Caco-2 (cell line): ENCODE measurements around the gene MICOS13. TPM values are rescaled to one million over a fixed set of nuclear protein-coding genes. Genes with fewer than 3 reads are reported as not detected.

Source experiments
- BruUV-seq: library from RNA; stranded (reverse); fragments of 400-500 nt; replicated peaks from 2 replicates; lab custom pipeline; 2021; lab: Mats Ljungman, UMichigan
- CTCF ChIA-PET: fragments of 300-600 bp; sonication (Branson Sonifier 250); formaldehyde crosslinking; loops from one replicate; lab custom pipeline; 2022; ENCODE audit warnings: antibody characterized with exemption; lab: Charles Lee
- POLR2A ChIA-PET: fragments of 300-600 bp; sonication (Branson Sonifier 250); formaldehyde crosslinking; loops from one replicate; lab custom pipeline; 2022; ENCODE audit warnings: antibody characterized with exemption; lab: Charles Lee
- DNase-seq, 2 experiments: peaks; one replicate each; pipeline versions ENCODE4 v3.0.0 to v3.0.0-alpha.2; 2020 to 2022
- H3K27me3 ChIP-seq: replicated peaks from 2 replicates; pipeline ENCODE4 v1.6.0; 2011; ENCODE audit warnings: low read length; ENCODE audit not compliant: control insufficient read depth, insufficient read depth
- H3K36me3 ChIP-seq: 2 replicates; pipeline ENCODE4 v1.5.1; 2011; ENCODE audit warnings: low read length; ENCODE audit not compliant: control insufficient read depth, insufficient read depth
- H3K4me1 ChIP-seq: fragments of 250-450 bp; sonication (Bioruptor Pico); 2 replicates; pipeline ENCODE4 v1.5.1; 2020; ENCODE audit warnings: mild to moderate bottlenecking
- H3K4me3 ChIP-seq: 2 replicates; pipeline ENCODE4 v1.5.1; 2011; ENCODE audit warnings: low read depth, mild to moderate bottlenecking, control low read depth, low read length
- H3K9me3 ChIP-seq: fragments of 250-450 bp; sonication (Bioruptor Pico); 2 replicates; pipeline ENCODE4 v1.5.1; 2020; ENCODE audit warnings: mild to moderate bottlenecking, moderate library complexity
- H3K27ac Mint-ChIP-seq: one replicate; pipeline ENCODE4 v1.8.0; 2022; ENCODE audit warnings: mixed read lengths; ENCODE audit not compliant: unreplicated experiment
- H3K27me3 Mint-ChIP-seq: one replicate; pipeline ENCODE4 v1.8.0; 2022; ENCODE audit warnings: mixed read lengths; ENCODE audit not compliant: insufficient read depth, unreplicated experiment
- H3K36me3 Mint-ChIP-seq: one replicate; pipeline ENCODE4 v1.8.0; 2022; ENCODE audit warnings: mild to moderate bottlenecking, mixed read lengths; ENCODE audit not compliant: insufficient read depth, unreplicated experiment
- H3K4me1 Mint-ChIP-seq: one replicate; pipeline ENCODE4 v1.8.0; 2022; ENCODE audit warnings: low read depth, mixed read lengths; ENCODE audit not compliant: unreplicated experiment
- H3K4me3 Mint-ChIP-seq: one replicate; pipeline ENCODE4 v1.8.0; 2022; ENCODE audit warnings: mild to moderate bottlenecking, moderate library complexity, mixed read lengths; ENCODE audit not compliant: unreplicated experiment
- H3K9me3 Mint-ChIP-seq: one replicate; pipeline ENCODE4 v1.8.0; 2022; ENCODE audit warnings: mixed read lengths; ENCODE audit not compliant: unreplicated experiment
- CTCF ChIP-seq, 2 experiments: fragments of 200-600 bp in 1 of 2; IDR thresholded peaks; 1 replicate in 1 of 2; 2 replicates in 1 of 2; pipeline versions ENCODE4 v1.5.1 to v1.8.0; 2011 to 2022; ENCODE audit warnings: antibody characterized with exemption in 1 of 2, control low read depth in 1 of 2, inconsistent platforms in 1 of 2, low read depth in 1 of 2, low read length in 1 of 2, mild to moderate bottlenecking in 1 of 2, moderate library complexity in 1 of 2; ENCODE audit not compliant: insufficient read depth in 1 of 2, severe bottlenecking in 1 of 2, unreplicated experiment in 1 of 2
- intact Hi-C: fragments of 100-400 bp; cut with micrococcal nuclease; formaldehyde crosslinking; loops from one replicate; pipeline ENCODE4 v1.10.0; 2022; ENCODE audit not compliant: unreplicated experiment
- total RNA-seq: library from RNA; stranded (reverse); gene quantifications from 2 replicates; pipeline ENCODE4 v1.2.3, GENCODE V29; 2022

The MICOS13 gene
- total RNA-seq, 1 experiment from 2014 or later, result 43.1 TPM

DNA sequence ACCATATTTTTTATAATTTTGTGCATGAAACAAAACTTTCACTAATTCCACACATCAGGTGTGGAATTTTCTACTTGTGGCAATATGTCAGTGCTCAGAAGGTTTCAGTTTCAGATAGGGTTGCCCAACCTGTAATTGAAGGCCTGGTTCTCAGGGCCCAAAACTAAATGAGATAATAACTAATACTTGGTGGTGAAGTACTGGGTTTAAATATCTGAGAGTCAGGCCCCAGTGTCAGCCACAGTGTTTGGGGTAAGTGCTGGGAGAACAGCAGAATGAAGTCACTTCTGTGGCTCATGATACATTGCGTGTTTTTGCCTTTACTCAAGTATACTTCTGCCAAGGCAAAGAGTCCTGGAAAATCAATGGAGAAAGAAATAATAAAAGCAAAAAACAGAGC, 51.9 kb downstream of the MICOS13 start:
- H3K9me3 Mint-ChIP-seq, result no peaks in the 10 kb centered on the region
- intact Hi-C loops, result no loop called here
- no peak overlapping the region for H3K4me3 ChIP-seq
- 0 out of 2 replicates have a peak, but pooled peaks cover 3% of the 10 kb centered on the region for H3K4me1 ChIP-seq
- peaks cover 35% of the 10 kb centered on the region for H3K4me1 Mint-ChIP-seq
- no peak for DNase-seq
- peaks cover 5% of the 10 kb centered on the region for H3K36me3 ChIP-seq
- no peaks in the 10 kb centered on the region for H3K27me3 Mint-ChIP-seq
- peaks cover 73% of the 10 kb centered on the region for H3K36me3 Mint-ChIP-seq
- no peak overlapping the region for H3K4me3 Mint-ChIP-seq
- no peaks in the 10 kb centered on the region for H3K9me3 ChIP-seq
- POLR2A ChIA-PET, result no interaction called here
- no peak overlapping the region for H3K27ac Mint-ChIP-seq
- TF ChIP-seq CTCF (IDR thresholded peaks at IDR 0.05; ENCODE audit: insufficient read depth in 1 of 2, low read depth in 1 of 2, low read length in 1 of 2, severe bottlenecking in 1 of 2, unreplicated experiment in 1 of 2), result no peak
- no TSS peak for BruUV-seq
- CTCF ChIA-PET, result no interaction called here
- H3K27me3 ChIP-seq, result no peaks in the 10 kb centered on the region

Other genes starting within 250 kb of the MICOS13 start
- not detected in 2 replicates for gene ZNRF4, start 225.1 kb downstream of the MICOS13 start, total RNA-seq
- gene TINCR, start 112.6 kb downstream of the MICOS13 start, total RNA-seq, result 3.8 and 4.1 TPM in 2 replicates
- 81.3 and 104 TPM in 2 replicates for gene SAFB2, start 57.7 kb downstream of the MICOS13 start, total RNA-seq
- 120 and 132 TPM in 2 replicates for gene SAFB, start 57.4 kb downstream of the MICOS13 start, total RNA-seq
- 2.4 and 3.1 TPM in 2 replicates for gene HSD11B1L, start 511 bp upstream of the MICOS13 start, total RNA-seq
- 951 and 1,003 TPM in 2 replicates for gene RPL36, start 9.8 kb upstream of the MICOS13 start, total RNA-seq
- gene LONP1, start 39.6 kb upstream of the MICOS13 start, total RNA-seq, result 174 and 208 TPM in 2 replicates
- gene CATSPERD, start 40.1 kb upstream of the MICOS13 start, total RNA-seq, result not detected in 2 replicates
- 7.1 TPM in 2 replicates for gene PRR22, start 104.2 kb upstream of the MICOS13 start, total RNA-seq
- 73.3 and 75.4 TPM in 2 replicates for gene DUS3L, start 110.6 kb upstream of the MICOS13 start, total RNA-seq
- 2.6 and 3.9 TPM in 2 replicates for gene NRTN, start 124.6 kb upstream of the MICOS13 start, total RNA-seq
- not detected in 2 replicates for gene FUT6, start 159.2 kb upstream of the MICOS13 start, total RNA-seq
- 0.26 and 0.34 TPM in 2 replicates for gene FUT3, start 170.9 kb upstream of the MICOS13 start, total RNA-seq
- gene FUT5, start 190.0 kb upstream of the MICOS13 start, total RNA-seq, result not detected in 2 replicates
- gene NDUFA11, start 223.3 kb upstream of the MICOS13 start, total RNA-seq, result 272 and 274 TPM in 2 replicates
- 4.7 and 4.8 TPM in 2 replicates for gene VMAC, start 224.4 kb upstream of the MICOS13 start, total RNA-seq
- gene CAPS, start 233.7 kb upstream of the MICOS13 start, total RNA-seq, result 5.8 and 7.2 TPM in 2 replicates